Adrenal gland (tissue), 5 donors: ENCODE measurements around the gene RALGAPA2.

Experiments
- POLR2A ChIP-seq, 2 donors: fragments of 450-650 bp; IDR thresholded peaks; one replicate each; pipeline ENCODE4 v1.6.1; 2017; ENCODE audit warnings: antibody characterized with exemption in 2 of 2, mild to moderate bottlenecking in 2 of 2, moderate library complexity in 1 of 2
- TF ChIP-seq, protein P1 (sequence below), 6 experiments: fragments of 450-650 bp in 4 of 6; fragments of 200-600 bp in 2 of 6; sonication (generic) in 1 of 6; IDR thresholded peaks; 1 replicate in 5 of 6; 2 replicates in 1 of 6; pipeline versions ENCODE4 v1.5.1 to v1.8.0; 2016 to 2021; ENCODE audit warnings: antibody characterized with exemption in 6 of 6, mild to moderate bottlenecking in 2 of 6, moderate library complexity in 1 of 6
- donor health status: DM: no; HTN: no; CAD: no.

DNA sequence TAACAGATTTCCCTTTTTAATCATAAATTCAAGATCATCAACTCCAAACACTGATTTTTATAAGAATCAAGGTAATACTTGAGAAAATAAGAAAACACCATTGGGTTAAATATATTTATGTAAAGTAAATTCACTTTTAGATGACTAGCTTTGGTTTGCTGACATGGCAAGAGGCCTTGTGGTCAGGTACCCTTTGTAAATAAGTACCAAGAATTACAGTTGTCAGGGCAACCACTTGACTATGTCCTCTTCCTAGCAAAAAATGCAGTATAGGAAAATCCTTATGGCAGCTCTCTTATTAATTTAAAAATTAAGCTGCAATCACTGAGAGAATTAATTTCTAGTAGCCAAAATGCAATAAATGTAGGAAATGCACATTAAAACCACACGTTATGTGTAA lies 190.7 kb downstream of the RALGAPA2 start:
- TF ChIP-seq, protein P1, sequence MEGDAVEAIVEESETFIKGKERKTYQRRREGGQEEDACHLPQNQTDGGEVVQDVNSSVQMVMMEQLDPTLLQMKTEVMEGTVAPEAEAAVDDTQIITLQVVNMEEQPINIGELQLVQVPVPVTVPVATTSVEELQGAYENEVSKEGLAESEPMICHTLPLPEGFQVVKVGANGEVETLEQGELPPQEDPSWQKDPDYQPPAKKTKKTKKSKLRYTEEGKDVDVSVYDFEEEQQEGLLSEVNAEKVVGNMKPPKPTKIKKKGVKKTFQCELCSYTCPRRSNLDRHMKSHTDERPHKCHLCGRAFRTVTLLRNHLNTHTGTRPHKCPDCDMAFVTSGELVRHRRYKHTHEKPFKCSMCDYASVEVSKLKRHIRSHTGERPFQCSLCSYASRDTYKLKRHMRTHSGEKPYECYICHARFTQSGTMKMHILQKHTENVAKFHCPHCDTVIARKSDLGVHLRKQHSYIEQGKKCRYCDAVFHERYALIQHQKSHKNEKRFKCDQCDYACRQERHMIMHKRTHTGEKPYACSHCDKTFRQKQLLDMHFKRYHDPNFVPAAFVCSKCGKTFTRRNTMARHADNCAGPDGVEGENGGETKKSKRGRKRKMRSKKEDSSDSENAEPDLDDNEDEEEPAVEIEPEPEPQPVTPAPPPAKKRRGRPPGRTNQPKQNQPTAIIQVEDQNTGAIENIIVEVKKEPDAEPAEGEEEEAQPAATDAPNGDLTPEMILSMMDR (IDR thresholded peaks at IDR 0.05), result no peak
- TF ChIP-seq POLR2A (IDR thresholded peaks at IDR 0.05), result no peak
